ENCODE measurements around the gene NRCAM.
"Not testable (repeated sequence)": the region's sequence is repeated elsewhere in the genome, so short reads cannot be mapped to it uniquely, and the experiment has no call there.

The NRCAM gene

GRCh38 chr7:108455998-108456677, at the start of gene NRCAM:
Gene NRCAM (minus strand): TSS chr7:108456436. CDS start chr7:108240064, 216,372 bp downstream.
- no peak for DNase-seq (ENCODE audit: low read depth)
- no peak for TF ChIP-seq CTCF (conservative IDR thresholded peaks at IDR 0.05; ENCODE audit: low read depth, low read length)
- H3K4me3 ChIP-seq (ENCODE audit: low read length): peak within 1 kb of the TSS; percentile 46

GRCh38 chr7:108504576-108504975, 48.3 kb upstream of the NRCAM start:
- H3K4me3 ChIP-seq (ENCODE audit: low read length); DNase-seq (ENCODE audit: low read depth): not testable (repeated sequence)

GRCh38 chr7:108503112-108504026, 47.1 kb upstream of the NRCAM start:
- H3K4me3 ChIP-seq (ENCODE audit: low read length): no peak overlapping the region
- no peak for TF ChIP-seq CTCF (conservative IDR thresholded peaks at IDR 0.05; ENCODE audit: low read depth, low read length)
- no peak for DNase-seq (ENCODE audit: low read depth)

- TF ChIP-seq CTCF (conservative IDR thresholded peaks at IDR 0.05; ENCODE audit: low read depth, low read length): no peak
- H3K4me3 ChIP-seq (ENCODE audit: low read length): no peak overlapping the region
- no peak for DNase-seq (ENCODE audit: low read depth)
Observed at GRCh38 chr7:108499566-108499965, 43.3 kb upstream of the NRCAM start.

- H3K4me3 ChIP-seq (ENCODE audit: low read length): no peak overlapping the region
- DNase-seq (ENCODE audit: low read depth): no peak
- no peak for TF ChIP-seq CTCF (conservative IDR thresholded peaks at IDR 0.05; ENCODE audit: low read depth, low read length)
Observed at GRCh38 chr7:108498481-108498880, 42.2 kb upstream of the NRCAM start.

GRCh38 chr7:108497082-108497725, 41.0 kb upstream of the NRCAM start:
- H3K4me3 ChIP-seq (ENCODE audit: low read length): no peak overlapping the region
- peak; percentile 85 for TF ChIP-seq CTCF (conservative IDR thresholded peaks at IDR 0.05; ENCODE audit: low read depth, low read length)
- DNase-seq (ENCODE audit: low read depth): no peak

- no peak for DNase-seq (ENCODE audit: low read depth)
- no peak overlapping the region for H3K4me3 ChIP-seq (ENCODE audit: low read length)
- TF ChIP-seq CTCF (conservative IDR thresholded peaks at IDR 0.05; ENCODE audit: low read depth, low read length): no peak
Observed at GRCh38 chr7:108492742-108493141, 36.5 kb upstream of the NRCAM start.

Data from retinal pigment epithelial cell (primary cell).